A673 (cell line): ENCODE measurements around the gene ALPP. TPM values are rescaled to one million over a fixed set of nuclear protein-coding genes. Genes with fewer than 3 reads are reported as not detected.

Experiments used
- BruUV-seq: library from RNA; stranded (reverse); fragments of 400-500 nt; replicated peaks from 2 replicates; lab custom pipeline; 2021; lab: Mats Ljungman, UMichigan
- CTCF ChIA-PET: fragments of 300-600 bp; sonication (Branson Sonifier 250); formaldehyde crosslinking; loops from one replicate; lab custom pipeline; 2022; ENCODE audit warnings: antibody characterized with exemption; lab: Charles Lee
- POLR2A ChIA-PET: fragments of 300-600 bp; sonication (Branson Sonifier 250); formaldehyde crosslinking; loops from one replicate; lab custom pipeline; 2022; ENCODE audit warnings: antibody characterized with exemption; ENCODE audit not compliant: low non-redundant PET; lab: Charles Lee
- DNase-seq: peaks from one replicate; pipeline ENCODE4 v3.0.0-alpha.2; 2015; ENCODE audit warnings: low spot score
- H3K27ac ChIP-seq: fragments of 200-600 bp; sonication (generic); 2 replicates; pipeline ENCODE4 v1.5.1; 2016; ENCODE audit warnings: mixed run types, low read depth, mild to moderate bottlenecking, mixed read lengths, antibody characterized with exemption, low read length; ENCODE audit not compliant: poor library complexity, severe bottlenecking
- H3K27me3 ChIP-seq: fragments of 200-600 bp; sonication (generic); replicated peaks from 2 replicates; pipeline ENCODE4 v1.6.1; 2017; ENCODE audit warnings: mixed run types, low read depth, mild to moderate bottlenecking, mixed read lengths, antibody characterized with exemption, low read length; ENCODE audit not compliant: insufficient read depth, poor library complexity
- H3K36me3 ChIP-seq: fragments of 200-600 bp; sonication (generic); 2 replicates; pipeline ENCODE4 v1.6.1; 2016; ENCODE audit warnings: mixed run types, mild to moderate bottlenecking, mixed read lengths, antibody characterized with exemption, low read length; ENCODE audit not compliant: insufficient read depth, poor library complexity, severe bottlenecking
- H3K4me1 ChIP-seq: fragments of 200-600 bp; sonication (generic); 2 replicates; pipeline ENCODE4 v1.6.1; 2017; ENCODE audit warnings: mixed run types, mild to moderate bottlenecking, mixed read lengths, antibody characterized with exemption, low read length; ENCODE audit not compliant: insufficient read depth, poor library complexity, severe bottlenecking
- H3K4me3 ChIP-seq: fragments of 200-600 bp; sonication (generic); 2 replicates; pipeline ENCODE4 v1.5.1; 2016; ENCODE audit warnings: low read depth, mixed run types, mild to moderate bottlenecking, mixed read lengths, low read length; ENCODE audit not compliant: poor library complexity, severe bottlenecking
- H3K9me3 ChIP-seq: fragments of 200-600 bp; sonication (generic); 2 replicates; pipeline ENCODE4 v1.6.1; 2016; ENCODE audit warnings: mixed run types, low read depth, mild to moderate bottlenecking, mixed read lengths, antibody characterized with exemption, low read length; ENCODE audit not compliant: poor library complexity, severe bottlenecking
- CTCF ChIP-seq: fragments of 300-800, 200-600 bp; sonication (generic); conservative IDR thresholded peaks from 2 replicates; pipeline ENCODE4 v1.5.1; 2017; ENCODE audit warnings: low read depth, mild to moderate bottlenecking, antibody characterized with exemption, low read length, moderate library complexity, mixed read lengths
- EZH2 ChIP-seq: fragments of 200-600 bp; sonication (generic); IDR thresholded peaks from 2 replicates; pipeline ENCODE4 v1.6.1; 2017; ENCODE audit warnings: borderline replicate concordance, low read depth, mild to moderate bottlenecking, mixed read lengths, antibody characterized with exemption, low read length; ENCODE audit not compliant: poor library complexity, severe bottlenecking
- intact Hi-C: fragments of 100-400 bp; cut with micrococcal nuclease; formaldehyde crosslinking; loops from one replicate; pipeline ENCODE4 v1.10.0; 2022; ENCODE audit not compliant: unreplicated experiment
- total RNA-seq: library from RNA; stranded (reverse); gene quantifications from 2 replicates; pipeline ENCODE4 v1.2.3, GENCODE V29; 2021

The ALPP gene
- total RNA-seq, 1 experiment from 2014 or later: not detected

DNA sequence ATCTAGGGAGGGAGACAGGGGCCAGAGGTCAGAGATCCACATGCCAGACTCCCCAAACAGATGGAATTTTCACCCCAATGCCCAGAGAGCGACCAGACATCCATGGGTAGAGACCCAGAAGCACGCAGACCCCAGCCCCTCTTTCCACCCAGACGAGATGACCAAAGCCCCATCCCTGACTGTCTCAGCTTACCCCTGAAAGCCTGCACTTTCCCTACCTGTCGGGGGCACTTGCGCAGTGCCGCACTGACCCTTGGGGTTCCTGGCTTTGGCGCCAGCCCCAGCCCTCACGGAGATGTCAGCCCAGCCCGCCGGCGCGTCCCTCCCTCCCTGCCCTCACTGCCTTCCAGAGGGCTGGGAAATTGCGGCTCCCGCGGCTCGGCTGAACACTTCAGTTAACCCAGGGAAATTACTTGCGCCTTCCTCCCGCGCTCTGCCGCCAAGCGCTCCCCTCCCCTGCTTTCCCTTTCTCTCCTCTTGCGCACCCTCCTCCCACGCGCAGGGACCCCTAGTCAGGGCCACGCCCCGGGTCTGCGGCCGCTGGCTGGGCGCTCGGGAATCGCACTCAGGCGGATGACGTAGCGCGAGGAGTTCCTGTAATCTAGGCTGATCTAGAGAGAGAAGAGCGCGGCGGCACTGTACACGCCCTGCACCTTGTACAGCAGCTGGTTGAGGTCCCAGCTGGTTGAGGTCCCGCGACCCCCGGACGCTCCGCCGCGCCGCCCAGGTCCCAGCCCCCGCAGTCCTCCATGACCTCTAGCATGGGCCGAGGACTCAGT lies 40.1 kb downstream of the ALPP start:
- no TSS peak for BruUV-seq
- CTCF ChIA-PET: no interaction called here
- peaks cover 55% of the 10 kb centered on the region for H3K27me3 ChIP-seq
- no peak overlapping the region for H3K27ac ChIP-seq
- H3K36me3 ChIP-seq: no peaks in the 10 kb centered on the region
- no peak for DNase-seq
- no peaks in the 10 kb centered on the region for H3K9me3 ChIP-seq
- no peak overlapping the region for H3K4me3 ChIP-seq
- H3K4me1 ChIP-seq: no peaks in the 10 kb centered on the region
- TF ChIP-seq CTCF: no peak
- TF ChIP-seq EZH2: peak; percentile 86
- POLR2A ChIA-PET: no interaction called here
- intact Hi-C loops: no loop called here

DNA sequence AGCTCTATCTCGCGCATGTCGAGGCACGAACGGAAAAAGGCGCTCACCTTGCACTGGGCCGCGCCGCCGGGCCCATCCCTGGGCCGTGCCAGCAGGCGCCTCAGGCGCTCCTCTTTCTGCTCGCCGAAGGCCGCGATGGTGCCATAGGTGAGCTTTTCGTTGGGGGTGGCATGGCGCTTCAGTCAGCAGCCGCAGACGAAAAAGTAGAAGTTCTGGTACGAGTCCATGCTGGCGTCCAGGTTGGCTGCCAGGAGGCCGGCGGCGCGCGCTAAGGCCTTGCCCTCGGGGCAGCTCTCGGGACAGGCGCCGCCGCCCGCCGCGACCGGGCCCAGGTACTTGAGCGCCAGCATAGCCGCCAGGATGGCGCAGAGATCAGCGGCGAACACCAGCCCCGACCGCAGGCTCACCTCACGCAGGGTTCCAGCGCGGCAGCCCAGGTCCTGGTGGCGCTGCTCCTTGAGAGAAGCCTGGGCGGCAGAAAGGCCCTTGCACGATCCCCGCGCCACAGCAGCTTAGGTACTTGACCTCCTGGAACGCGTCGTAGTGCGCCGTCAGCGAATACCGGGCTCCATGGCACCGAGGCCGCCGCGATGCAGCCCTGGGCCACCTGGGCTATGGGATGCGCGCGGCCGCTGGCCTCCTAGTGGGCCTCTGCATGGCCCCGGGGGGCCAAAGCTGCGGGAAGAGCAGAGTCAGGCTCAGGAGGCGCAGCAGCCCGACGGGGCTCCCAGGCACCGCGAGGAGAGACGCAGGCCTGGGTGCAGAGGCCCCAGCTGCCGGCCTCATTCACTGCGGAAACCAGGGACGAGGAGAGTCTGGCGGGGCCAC lies 40.9 kb downstream of the ALPP start:
- TF ChIP-seq EZH2 (no peak), CTCF (no peak)
- BruUV-seq: no TSS peak
- Histone ChIP-seq H3K27me3 (peaks cover 57% of the 10 kb centered on the region), H3K9me3 (no peaks in the 10 kb centered on the region), H3K36me3 (no peaks in the 10 kb centered on the region), H3K4me1 (no peaks in the 10 kb centered on the region), H3K4me3 (no peak overlapping the region), H3K27ac (no peak overlapping the region)
- intact Hi-C loops: no loop called here
- DNase-seq: no peak
- ChIA-PET CTCF (no interaction called here), POLR2A (no interaction called here)

DNA sequence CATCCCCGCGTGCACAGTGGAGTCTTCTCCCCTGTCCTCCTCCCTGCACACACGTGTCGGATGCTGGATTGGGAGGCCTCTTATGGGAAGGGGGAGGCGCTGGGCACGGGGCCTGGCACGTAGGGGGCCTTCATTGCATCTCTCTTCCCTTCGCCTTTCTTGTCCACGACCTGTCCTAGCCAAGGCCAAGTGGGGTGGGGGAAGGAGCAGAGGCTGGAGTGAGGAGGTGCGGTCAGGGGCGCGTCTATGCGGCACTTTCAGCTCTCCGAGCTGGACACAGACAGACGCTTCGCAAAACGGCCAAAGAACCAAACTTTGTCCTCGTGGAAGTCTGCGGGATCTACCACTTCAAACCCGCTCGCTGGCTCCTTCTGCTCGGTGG lies 41.5 kb downstream of the ALPP start:
- no peaks in the 10 kb centered on the region for H3K36me3 ChIP-seq
- POLR2A ChIA-PET: no interaction called here
- no peaks in the 10 kb centered on the region for H3K9me3 ChIP-seq
- peaks cover 61% of the 10 kb centered on the region for H3K27me3 ChIP-seq
- no peaks in the 10 kb centered on the region for H3K4me1 ChIP-seq
- no peak overlapping the region for H3K27ac ChIP-seq
- no TSS peak for BruUV-seq
- peak overlapping the region; percentile 31 for H3K4me3 ChIP-seq
- CTCF ChIA-PET: no interaction called here
- no peak for DNase-seq
- intact Hi-C loops: no loop called here
- TF ChIP-seq CTCF (no peak), EZH2 (no peak)
